ENCODE data around the gene MARCHF6. TPM values are rescaled to one million over a fixed set of nuclear protein-coding genes. Genes with fewer than 3 reads are reported as not detected.

The MARCHF6 gene
- total and polyA plus RNA-seq, 2 of the 8 experiments (the other 6 are each of a cell fraction or from before 2014, with no cell fraction given): 93.1 to 118 TPM

DNA sequence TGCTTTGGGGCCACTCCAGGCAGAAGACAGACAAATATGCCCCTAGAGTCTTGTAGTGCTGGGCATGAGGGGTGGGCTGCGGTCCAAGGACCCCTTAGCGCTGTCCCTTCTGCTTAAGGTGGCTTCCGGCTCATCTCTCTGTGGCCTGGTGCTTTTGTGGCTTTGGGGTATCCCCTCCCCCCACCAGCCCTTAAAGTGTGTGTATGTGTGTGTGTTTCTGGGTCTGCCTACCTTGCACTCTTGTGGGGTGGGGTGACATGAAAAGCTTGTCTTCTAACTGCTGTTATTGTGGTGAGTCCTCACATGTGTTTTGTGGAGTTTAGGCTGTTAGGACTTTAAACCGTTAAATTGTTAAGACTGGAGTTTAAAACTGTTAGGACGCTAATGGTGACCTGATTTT, 23.6 kb downstream of the MARCHF6 start (continued):
- no peak for TF ChIP-seq CHD7 (IDR thresholded peaks at IDR 0.05; ENCODE audit: insufficient replicate concordance, low read length)
- TF ChIP-seq RNF2 (IDR thresholded peaks at IDR 0.05; ENCODE audit: borderline replicate concordance, low read depth, low read length, missing control alignments, poor library complexity, severe bottlenecking): no peak
- no peak for TF ChIP-seq CBX5 (IDR thresholded peaks at IDR 0.05; ENCODE audit: low read depth, low read length)
- no peak for TF ChIP-seq ZNF274 (IDR thresholded peaks at IDR 0.05; ENCODE audit: borderline replicate concordance, extremely low read depth, low read length)
- no peak for TF ChIP-seq PHF8 (conservative IDR thresholded peaks at IDR 0.05; ENCODE audit: low read depth, low read length)

All from H1 (cell line).